ENCODE data around the gene ZNF33B.
"Not testable (repeated sequence)": the region's sequence is repeated elsewhere in the genome, so short reads cannot be mapped to it uniquely, and the experiment has no call there.

The ZNF33B gene

GRCh38 chr10:42574336-42574735, 64.0 kb downstream of the ZNF33B start:
- peak in 1 of 2 experiments; percentile 2 for DNase-seq (ENCODE audit: low read depth in 1 of 2, low spot score in 1 of 2)
- H3K27me3 ChIP-seq (ENCODE audit: insufficient read depth, poor library complexity, severe bottlenecking) = no peaks in the 10 kb centered on the region
- H3K4me3 ChIP-seq (replicated peaks; ENCODE audit: insufficient read depth, low read length) = no peak overlapping the region
- no peak for TF ChIP-seq POLR2AphosphoS5 (IDR thresholded peaks at IDR 0.05; ENCODE audit: low read depth)
- TF ChIP-seq GABPA (IDR thresholded peaks at IDR 0.05; ENCODE audit: low read depth) = no peak
- peak; percentile 96 for TF ChIP-seq SPI1 (IDR thresholded peaks at IDR 0.05; ENCODE audit: borderline replicate concordance, low read depth)
- H3K27ac ChIP-seq (replicated peaks) = no peak overlapping the region

GRCh38 chr10:42556931-42557330, 81.4 kb downstream of the ZNF33B start:
- H3K27ac ChIP-seq (replicated peaks) = no peak overlapping the region
- no peak overlapping the region for H3K4me3 ChIP-seq (replicated peaks; ENCODE audit: insufficient read depth, low read length)

GRCh38 chr10:42553576-42553975, 84.8 kb downstream of the ZNF33B start:
- DNase-seq (ENCODE audit: low read depth in 1 of 2, low spot score in 1 of 2); H3K4me3 ChIP-seq (replicated peaks; ENCODE audit: insufficient read depth, low read length): not testable (repeated sequence)

More at GRCh38 chr10:42556931-42557330, 81.4 kb downstream of the ZNF33B start:
- TF ChIP-seq SPI1 (IDR thresholded peaks at IDR 0.05; ENCODE audit: borderline replicate concordance, low read depth) (no peak), GABPA (IDR thresholded peaks at IDR 0.05; ENCODE audit: low read depth) (no peak), POLR2AphosphoS5 (IDR thresholded peaks at IDR 0.05; ENCODE audit: low read depth) (no peak), REST (IDR thresholded peaks at IDR 0.05; ENCODE audit: insufficient replicate concordance, low read depth) (no peak), CTCF (IDR thresholded peaks at IDR 0.05; ENCODE audit: insufficient read depth, low read length) (no peak)
- no peak for DNase-seq (ENCODE audit: low read depth in 1 of 2, low spot score in 1 of 2)
- no peaks in the 10 kb centered on the region for H3K27me3 ChIP-seq (ENCODE audit: insufficient read depth, poor library complexity, severe bottlenecking)

GRCh38 chr10:42553064-42553407, 85.3 kb downstream of the ZNF33B start:
- peak overlapping the region; percentile 30; the same call in 1 of the 2 replicates for H3K27ac ChIP-seq (replicated peaks)
- H3K27me3 ChIP-seq (ENCODE audit: insufficient read depth, poor library complexity, severe bottlenecking) = no peaks in the 10 kb centered on the region
- peak overlapping the region; percentile 78 for H3K4me3 ChIP-seq (replicated peaks; ENCODE audit: insufficient read depth, low read length)
- TF ChIP-seq SPI1 (IDR thresholded peaks at IDR 0.05; ENCODE audit: borderline replicate concordance, low read depth) (peak; percentile 0; the same call in 1 of the 2 replicates), CTCF (IDR thresholded peaks at IDR 0.05; ENCODE audit: insufficient read depth, low read length) (no peak), POLR2AphosphoS5 (IDR thresholded peaks at IDR 0.05; ENCODE audit: low read depth) (no peak), REST (IDR thresholded peaks at IDR 0.05; ENCODE audit: insufficient replicate concordance, low read depth) (no peak)
- no peak for DNase-seq (ENCODE audit: low read depth in 1 of 2, low spot score in 1 of 2)

More at GRCh38 chr10:42553576-42553975, 84.8 kb downstream of the ZNF33B start:
- H3K27me3 ChIP-seq (ENCODE audit: insufficient read depth, poor library complexity, severe bottlenecking); H3K27ac ChIP-seq (replicated peaks): not testable (repeated sequence)
